GM21526 (cell line): ENCODE results near the gene FGD6.
"Not testable (repeated sequence)": the region's sequence is repeated elsewhere in the genome, so short reads cannot be mapped to it uniquely, and the experiment has no call there.

Source experiments
- ATAC-seq: cut with Tn5 transposase; IDR thresholded peaks from one replicate; pipeline ENCODE4 v1.9.1; 2021; ENCODE audit warnings: moderate library complexity; ENCODE audit not compliant: unreplicated experiment, low FRiP score

Gene FGD6

DNA sequence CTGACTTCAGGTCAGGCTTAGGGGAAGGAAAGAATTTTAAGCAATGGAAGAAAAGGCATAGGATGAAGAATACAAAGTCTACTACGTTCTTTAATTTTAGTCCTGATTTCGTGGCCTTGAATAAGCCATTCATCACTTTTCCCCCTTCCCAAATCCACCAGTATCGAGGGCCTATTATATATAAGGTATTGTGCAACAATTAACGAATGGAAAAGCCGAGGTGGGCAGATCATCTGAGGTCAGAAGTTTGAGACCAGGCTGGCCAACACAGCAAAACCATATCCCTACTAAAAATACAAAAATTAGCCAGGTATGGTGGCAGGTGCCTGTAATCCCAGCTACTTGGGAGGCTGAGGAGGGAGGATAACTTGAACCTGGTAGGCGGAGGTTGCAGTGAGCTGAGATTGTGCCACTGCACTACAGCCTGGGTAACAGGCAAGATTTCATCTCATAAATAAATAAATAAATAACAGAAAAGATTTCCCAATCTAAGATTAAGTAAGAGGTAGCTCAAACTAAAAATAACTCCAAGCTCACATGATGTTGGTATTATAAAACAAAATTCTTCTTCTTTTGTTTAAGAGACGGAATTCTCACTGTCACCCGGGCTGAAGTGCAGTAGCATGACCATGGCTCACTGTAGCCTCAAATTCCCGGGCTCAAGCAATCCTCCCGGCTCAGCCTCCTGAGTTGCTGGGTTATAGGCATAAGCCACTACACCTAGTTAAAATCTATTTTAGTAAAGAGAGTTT, 85.5 kb downstream of the FGD6 start:
- no peak for ATAC-seq

DNA sequence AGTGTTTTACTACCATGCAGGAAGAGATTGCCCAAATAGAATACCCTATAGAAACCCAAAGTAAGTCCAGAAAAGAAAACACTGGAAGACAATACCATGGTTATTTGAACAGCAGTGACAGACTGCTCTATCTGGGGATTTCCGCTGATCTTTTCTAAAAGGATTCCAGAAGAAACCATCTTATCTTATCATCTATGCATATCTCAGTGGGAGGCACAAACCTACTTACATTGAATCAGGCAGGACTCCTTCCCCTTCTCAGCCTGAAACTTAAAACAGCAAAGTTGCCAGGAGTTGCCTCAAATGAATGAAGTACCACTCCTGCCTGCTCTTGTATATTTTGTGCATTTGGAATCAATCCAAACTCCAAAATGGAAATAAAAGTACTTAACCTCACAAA, 87.2 kb downstream of the FGD6 start:
- ATAC-seq = no peak

DNA sequence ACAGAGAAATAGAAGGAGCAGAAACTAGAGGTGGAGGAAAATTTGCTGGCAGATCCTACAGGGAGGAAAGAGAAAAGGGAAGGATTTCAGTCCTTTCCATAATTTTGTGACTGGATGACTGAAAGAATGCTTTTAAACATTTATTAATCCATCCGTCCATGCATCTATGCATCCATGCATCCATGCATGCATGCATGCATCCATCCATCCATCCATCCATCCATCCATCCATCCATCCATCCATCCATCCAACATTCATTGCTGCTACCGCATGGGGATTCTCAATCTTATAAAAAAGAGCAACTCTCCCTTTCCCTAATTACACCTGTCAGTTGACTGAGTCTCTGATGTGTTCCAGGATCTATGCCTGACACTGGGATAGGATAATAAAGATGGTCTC, 88.2 kb downstream of the FGD6 start:
- ATAC-seq = no peak

DNA sequence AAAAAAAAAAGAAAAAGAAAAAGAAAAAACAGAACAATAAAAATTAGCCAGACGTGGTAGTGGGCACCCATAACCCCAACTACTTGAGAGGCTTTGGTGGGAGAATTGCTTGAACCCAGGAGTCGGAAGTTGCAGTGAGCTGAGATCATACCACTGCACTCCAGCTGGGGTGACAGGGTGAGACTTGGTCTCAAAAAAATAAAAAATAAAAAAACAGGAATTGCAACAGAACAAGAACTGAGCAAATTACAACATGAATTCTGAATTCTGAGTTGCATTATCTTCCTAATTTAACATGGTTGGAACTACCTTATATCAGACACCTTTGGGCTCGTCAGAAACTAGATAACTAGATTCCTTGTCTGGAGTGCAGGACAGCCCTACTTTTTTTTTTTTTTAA, 90.5 kb downstream of the FGD6 start:
- ATAC-seq = no peak

DNA sequence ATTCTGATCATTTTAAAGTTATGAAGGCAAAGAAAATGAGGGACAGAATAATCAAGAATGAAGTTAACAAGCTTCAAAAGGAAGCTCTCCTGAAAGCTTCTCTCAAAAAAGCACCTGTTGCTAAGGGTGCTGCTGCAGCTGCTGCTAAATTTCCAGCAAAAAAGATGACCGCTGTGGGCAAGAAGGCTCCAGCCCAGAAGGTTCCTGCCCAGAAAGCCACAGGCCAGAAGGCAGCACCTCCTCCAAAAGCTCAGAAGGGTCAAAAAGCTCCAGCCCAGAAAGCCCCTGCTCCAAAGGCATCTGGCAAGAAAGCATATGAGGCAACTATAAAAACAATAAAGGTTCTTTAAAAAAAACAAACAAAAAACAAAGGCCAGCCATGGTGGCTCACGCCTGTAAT, 91.2 kb downstream of the FGD6 start:
- no peak for ATAC-seq

DNA sequence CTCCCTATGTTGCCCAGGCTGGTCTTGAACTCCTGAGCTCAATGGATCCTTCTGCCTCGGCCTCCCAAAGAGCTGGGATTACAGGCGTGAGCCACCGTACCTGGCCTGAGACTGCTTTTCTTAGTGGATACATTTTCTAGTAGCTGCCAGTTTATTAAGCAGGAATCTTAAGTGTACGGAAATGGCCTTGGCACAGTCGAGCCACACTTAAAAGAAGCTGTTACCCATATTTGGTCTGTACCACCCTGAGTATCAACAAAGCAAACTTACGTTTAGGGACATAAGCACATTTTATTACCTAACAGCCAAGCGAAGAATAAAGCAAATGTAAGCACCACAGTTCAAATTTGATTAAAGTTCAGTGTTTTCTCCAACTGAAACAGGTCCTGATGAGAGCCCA, 93.2 kb downstream of the FGD6 start:
- ATAC-seq = no peak

DNA sequence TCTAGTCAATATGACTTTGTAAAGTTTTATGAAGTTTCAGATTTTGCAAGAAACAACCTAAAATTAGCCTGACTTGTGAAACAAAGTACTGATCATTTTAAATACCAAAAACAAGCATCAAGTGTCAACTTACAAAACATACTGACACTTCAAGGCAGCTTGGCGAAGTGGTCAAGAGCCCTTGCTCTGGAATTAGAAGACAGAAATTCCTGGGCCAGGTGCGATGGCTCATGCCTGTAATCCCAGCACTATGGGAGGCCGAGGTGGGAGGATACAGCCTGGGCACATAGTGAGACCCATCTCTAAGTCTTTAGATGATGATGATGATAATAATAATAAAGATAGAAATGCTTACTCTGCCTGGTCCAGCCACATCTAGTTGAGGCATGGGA, 98.5 kb downstream of the FGD6 start:
- ATAC-seq = no peak

DNA sequence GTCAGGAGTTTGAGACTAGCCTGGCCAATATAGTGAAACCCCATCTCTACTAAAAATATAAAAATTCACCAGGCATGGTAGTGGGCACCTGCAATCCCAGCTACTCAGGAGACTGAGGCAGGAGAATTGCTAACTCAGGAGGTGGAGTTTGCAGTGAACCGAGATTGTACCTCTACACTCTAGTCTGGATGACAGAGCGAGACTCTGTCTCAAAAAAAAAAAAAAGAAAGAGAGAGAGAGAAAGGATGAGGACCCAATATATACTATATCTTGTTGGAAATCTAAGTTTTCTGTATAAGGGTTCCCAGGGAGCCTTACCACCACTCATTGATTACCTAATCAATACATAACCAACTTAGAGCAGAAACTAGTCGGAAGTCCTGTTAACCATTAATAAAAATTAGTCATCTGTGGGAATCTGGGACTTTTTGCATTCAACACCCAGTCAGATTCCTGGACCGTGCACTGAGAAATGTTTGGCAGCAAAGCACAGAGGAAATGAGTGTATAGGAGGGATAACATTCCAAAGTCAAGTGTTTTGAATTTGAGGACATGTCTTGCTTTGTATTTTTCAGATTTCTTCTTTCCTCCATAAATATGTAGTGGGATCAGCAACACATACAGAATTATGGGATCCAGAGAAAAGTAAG, 99.0 kb downstream of the FGD6 start:
- ATAC-seq = no peak

DNA sequence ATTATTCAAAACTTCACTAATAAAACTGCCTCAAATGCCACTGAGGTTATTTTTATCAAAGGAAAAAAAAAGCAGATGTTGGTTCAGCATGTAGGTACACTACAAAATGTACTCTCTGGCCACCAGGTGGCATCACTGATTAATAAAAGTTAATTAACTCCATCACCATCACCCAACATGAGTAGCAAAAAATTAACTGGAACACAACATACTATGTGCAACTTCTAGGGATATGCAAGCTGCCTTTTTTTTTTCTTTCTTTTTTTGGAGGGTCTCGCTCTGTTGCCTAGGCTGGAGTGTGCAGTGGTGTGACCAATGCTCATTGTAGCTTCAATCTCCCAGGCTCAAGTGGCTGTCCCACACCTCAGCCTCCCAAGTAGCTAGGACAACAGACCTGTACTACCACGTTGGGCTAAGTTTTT, 100.1 kb downstream of the FGD6 start:
- ATAC-seq = peak; percentile 75

DNA sequence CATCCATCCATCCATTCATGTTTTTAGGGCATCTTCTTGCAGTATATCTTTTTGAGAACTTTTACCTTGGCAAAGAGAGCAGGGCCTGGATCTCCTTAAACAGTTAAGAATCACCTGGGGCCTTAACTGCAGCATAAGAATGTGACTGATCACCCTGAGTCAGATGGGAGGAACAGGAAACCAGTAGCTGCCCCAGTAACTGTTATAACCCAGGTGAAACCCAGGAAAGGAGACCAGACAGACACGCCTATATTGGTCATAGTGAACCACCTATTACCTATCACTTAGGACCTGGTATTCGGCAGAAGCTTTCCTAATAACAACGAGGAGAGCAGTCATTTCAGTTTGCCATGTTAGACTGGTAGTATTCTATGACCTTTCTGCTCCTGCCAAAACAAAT, 100.5 kb downstream of the FGD6 start:
- ATAC-seq = peak; percentile 40

DNA sequence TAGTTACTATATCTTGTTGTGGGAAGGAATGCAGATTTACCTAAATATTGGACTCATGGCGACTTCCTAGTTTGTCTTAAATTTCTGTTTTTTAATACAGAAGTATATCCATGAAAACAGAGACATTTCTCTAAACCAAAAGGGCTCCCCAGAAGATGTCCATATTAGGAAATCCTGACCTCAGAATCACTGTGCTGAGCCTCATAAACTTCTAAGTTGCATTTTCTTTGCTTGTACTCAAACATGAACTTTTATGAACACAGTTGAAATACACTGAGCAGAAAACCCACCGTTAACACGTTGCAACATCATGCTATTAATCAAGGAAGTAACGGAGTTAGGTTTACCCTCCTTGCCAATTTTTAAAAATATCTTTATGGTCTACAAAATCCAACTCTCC, 100.9 kb downstream of the FGD6 start:
- no peak for ATAC-seq

DNA sequence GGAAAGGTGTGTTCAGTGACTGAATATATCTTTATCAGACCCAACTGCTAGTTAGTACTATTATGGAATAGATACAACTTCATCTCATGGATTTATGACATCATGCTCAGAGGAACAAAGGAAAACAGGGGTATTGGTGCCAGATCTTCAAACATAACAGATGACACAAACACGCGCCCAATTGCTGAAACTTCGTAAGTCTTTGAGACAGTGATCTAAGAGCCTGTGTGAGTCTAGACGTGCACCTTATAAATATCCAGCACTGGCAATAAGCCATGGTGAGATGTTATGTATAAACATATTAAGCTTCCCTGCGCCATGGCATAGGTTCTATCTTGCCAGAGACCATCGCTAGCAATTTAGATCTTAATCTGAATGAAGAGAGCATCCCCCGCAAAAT, 101.6 kb downstream of the FGD6 start:
- ATAC-seq = no peak

DNA sequence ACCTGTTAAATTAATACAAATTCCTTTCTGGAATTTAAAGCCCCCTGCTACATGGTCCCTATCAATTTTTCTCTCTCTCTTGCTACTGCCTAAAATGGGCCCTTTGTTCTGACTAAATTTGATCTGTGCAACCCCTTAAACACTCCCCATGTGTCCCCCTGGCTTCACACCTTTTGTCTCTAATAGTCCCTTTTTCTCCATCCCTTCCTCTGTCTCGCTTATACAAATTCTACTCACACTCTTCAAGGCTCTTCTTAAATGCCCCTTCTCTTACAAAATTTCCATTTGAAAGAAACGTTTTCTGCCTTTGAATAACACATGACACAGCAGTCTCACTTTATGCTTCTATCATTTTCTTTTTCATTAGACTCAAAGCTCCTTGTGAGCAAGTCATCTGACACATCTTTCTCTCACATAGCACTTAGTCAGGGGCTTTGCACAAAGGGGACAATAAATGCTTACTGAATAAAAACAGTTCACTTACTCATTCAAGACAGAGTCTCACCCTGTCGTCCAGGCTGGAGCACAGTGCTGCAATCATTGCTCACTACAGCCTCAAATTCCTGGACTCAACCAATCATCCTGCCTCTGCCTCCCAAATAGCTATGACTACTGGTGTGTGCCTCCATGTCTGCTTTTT, 102.4 kb downstream of the FGD6 start:
- ATAC-seq = no peak

DNA sequence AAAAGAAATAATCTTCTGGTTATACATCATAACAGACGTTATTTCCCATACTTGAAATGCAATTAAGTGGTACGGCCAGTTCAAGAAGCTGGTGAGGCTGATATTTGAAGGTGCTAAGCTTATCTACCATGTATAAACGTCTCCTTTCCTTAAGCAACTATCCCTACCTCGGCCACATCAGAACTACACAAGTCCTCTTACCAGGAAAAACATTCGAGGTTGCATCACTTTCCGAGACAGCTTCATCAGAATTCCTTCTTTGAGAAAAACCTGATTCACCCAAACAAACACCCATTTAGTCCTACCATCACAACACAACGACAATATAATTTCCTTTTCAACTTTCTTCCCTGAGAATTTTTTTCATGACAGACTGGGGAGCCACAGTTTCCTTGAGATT, 109.9 kb downstream of the FGD6 start:
- no peak for ATAC-seq

DNA sequence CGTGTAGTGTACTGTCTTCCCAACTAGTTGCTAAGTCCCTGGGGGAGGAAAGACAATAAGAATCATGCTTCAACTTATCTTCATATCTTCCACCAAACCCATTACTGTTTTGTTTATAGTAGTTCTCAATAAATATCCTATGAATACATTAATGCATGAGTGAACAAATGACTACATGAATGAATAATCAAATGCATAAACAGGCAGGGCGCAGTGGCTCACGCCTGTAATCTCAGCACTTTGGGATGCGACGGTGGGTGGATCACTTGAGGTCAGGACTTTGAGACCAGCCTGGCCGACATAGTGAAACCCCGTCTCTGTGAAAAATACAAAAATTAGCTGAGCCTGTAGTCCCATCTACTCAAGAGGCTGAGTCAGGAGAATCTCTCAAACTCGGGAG, 111.7 kb downstream of the FGD6 start:
- no peak for ATAC-seq

DNA sequence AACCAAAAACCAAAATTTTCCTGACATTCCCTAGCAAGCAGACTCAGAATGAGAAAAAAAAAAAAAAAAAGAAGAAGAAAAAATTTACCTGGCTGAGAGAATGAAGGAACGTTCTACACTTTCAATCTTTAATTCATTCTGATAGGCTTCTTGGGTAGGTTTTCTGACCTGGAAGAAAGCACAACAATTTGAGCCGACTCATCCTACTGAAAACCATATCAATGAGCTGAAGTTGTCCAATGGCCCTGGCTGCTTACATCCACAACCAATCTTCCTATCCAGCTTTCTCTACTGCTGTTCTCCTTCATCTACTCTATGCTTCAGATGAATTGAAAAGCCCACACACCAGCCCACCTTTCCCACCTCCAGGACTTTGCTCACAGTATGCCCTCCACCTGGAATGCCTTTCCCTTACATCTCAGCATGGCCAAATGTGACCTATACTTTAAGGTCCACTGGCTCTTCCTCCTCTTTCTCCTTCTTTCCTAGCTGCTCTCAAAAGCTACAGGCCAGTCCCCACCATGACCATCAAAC, 112.3 kb downstream of the FGD6 start:
- no peak for ATAC-seq

DNA sequence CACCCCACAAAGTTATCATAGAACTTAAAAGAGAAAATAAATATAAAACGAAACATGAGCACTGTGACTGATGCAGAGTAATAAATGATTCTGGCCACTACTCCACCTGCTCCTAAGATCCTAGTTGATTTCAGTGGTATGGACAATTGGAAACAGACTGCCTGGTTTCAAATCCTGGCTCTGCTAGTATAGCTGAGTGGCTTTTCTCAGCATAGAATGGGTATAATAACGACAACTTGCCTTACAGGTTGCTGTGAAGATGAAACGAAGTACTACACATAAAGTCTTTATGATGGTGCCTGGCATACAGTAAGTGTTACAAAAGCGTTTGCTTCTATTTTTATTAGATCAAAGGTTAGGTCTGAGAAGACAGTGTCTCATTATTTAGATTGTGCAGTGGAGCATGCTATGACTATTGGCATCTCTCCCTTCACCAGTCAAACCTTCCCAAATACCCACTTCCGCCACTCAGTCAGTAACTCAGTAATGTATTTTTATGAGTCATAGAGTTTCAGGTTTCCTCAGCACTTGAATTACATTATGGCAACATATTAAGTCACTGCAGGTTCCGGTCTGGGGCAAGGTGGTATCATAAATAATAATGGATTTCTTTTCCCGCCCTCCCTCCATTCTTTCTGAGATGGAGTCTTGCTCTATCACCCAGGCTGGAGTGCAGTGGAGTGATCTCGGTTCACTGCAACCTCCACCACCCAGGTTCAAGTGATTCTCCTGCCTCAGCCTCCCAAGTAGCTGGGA, 114.2 kb downstream of the FGD6 start:
- ATAC-seq = peak; percentile 81

DNA sequence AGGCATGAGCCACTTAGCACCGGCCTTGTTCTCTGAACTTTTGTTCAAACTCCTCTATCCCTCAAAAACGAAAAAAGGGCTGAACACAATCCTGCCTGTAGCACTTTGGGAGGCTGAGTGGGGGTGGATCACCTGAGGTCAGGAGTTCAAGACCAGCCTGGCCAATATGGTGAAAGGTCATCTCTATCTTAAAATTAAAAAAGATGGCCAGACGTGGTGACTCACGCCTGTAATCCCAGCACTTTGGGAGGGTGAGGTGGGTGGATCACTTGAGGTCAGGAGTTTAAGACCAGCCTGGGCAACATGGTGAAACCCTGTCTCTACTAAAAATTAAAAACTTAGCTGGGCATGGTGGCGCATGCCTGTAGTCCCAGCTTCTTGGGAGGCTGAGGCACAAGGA, 115.3 kb downstream of the FGD6 start:
- not testable (repeated sequence) for ATAC-seq

DNA sequence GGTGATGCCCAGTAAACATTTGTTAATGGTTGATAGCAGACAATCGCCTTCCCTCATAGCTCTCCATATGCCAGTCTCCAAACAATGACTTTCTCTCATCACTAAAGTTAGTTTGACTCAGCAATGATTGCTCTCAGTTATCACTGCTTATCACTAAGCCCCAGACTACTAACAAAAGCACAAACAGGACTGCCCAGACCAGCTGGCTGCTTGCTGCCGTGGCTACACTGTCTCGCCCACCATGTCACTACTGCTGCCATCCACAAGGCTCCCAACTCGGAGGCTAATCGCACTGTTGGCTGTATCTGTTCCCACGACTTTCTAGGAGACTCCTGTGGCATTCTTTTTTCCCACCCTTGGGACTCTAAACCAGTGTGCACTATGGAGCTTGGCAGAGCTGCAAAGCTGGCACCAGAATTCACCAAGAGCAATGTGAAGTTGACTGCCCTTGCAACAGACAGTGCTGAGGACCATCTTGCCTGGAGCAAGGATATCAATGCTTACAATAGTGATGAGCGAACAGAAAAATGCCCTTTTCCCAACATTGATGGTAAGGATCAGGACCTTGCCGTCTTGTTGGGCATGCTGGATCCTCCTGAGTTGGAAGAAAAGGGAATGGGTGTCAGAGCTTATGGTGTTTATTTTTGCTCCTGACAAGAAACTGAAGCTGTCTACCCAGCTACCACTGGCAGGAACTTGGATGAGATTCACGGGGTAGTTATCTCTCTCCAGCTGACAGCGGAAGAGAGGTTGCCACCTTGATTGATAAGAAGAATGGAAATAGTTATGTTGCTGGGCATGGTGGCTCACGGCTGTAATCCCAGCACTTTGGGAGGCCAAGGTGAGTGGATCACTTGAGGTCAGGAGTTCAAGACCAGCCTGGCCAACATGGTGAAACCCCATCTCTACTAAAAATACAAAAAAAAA, 116.7 kb downstream of the FGD6 start:
- no peak for ATAC-seq

DNA sequence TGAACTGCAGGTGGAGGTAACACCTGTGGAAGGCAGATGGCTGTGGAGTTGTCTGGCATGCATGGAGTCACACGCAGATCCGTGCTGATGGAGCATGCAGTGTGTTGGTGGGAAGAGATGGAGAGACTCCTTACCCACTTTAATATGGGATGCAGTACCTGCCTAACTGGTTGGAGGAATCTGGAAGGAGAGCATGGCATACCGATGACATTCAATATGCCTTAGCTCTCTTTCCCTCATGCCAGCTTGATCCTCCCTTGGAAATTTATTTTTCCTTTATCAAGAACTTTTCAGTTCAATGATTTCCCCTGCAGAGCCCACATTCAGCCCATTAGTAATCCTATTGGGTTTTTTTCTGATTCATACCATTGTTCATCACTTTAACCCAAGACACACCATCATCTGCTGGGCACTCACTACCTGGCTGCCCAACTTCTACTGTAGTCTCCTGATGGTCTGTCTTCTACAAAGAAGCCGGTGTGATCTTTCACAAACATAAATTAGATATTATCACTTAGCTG, 117.9 kb downstream of the FGD6 start:
- no peak for ATAC-seq
